GM23338 (cell line): Measurements from ENCODE around the gene DAPK1.

ENCODE experiments used
- CREB1 ChIP-seq: fragments of 250-450 bp; sonication (Bioruptor Pico); IDR thresholded peaks from 2 replicates; pipeline ENCODE4 v1.5.0; 2020; ENCODE audit warnings: low read depth, mild to moderate bottlenecking, moderate library complexity
- CTCF ChIP-seq, 2 experiments: fragments of 200-600 bp in 1 of 2; sonication (generic) in 1 of 2; conservative IDR thresholded peaks; 2 replicates each; pipeline versions ENCODE4 v1.5.1 to v1.6.1; 2016 to 2017; ENCODE audit warnings: antibody characterized with exemption in 2 of 2, low read depth in 2 of 2, mild to moderate bottlenecking in 2 of 2, moderate library complexity in 1 of 2
- EZH2 ChIP-seq: fragments of 200-600 bp; sonication (generic); IDR thresholded peaks from one replicate; pipeline ENCODE4 v1.8.0; 2017; ENCODE audit warnings: antibody characterized with exemption, mild to moderate bottlenecking, low read depth; ENCODE audit not compliant: unreplicated experiment
- JUNB ChIP-seq: IDR thresholded peaks from one replicate; pipeline ENCODE4 v1.6.1; 2016; ENCODE audit warnings: antibody characterized with exemption; ENCODE audit not compliant: unreplicated experiment
- POLR2AphosphoS5 ChIP-seq: IDR thresholded peaks from 2 replicates; pipeline ENCODE4 v1.6.1; 2016; ENCODE audit warnings: antibody characterized with exemption, low read depth
- REST ChIP-seq: IDR thresholded peaks from one replicate; pipeline ENCODE4 v1.6.1; 2018; ENCODE audit warnings: antibody characterized with exemption; ENCODE audit not compliant: unreplicated experiment

GRCh38 chr9:87748881-87749280, 251.2 kb downstream of the DAPK1 start:
- TF ChIP-seq CTCF (conservative IDR thresholded peaks at IDR 0.05; ENCODE audit: low read depth in 2 of 2) (no peak), EZH2 (no peak), CREB1 (no peak), REST (no peak), POLR2AphosphoS5 (no peak), JUNB (no peak)
